H1 (cell line): Measurements from ENCODE around the gene HBS1L. TPM values are rescaled to one million over a fixed set of nuclear protein-coding genes. Genes with fewer than 3 reads are reported as not detected.

Experiments used
- CTCF ChIA-PET: fragments of 300-600 bp; sonication (Branson Sonifier 250); formaldehyde crosslinking; loops from one replicate; lab custom pipeline; 2021; ENCODE audit not compliant: partially characterized antibody; lab: Charles Lee
- POLR2A ChIA-PET: fragments of 300-600 bp; sonication (Branson Sonifier 250); formaldehyde crosslinking; loops from one replicate; lab custom pipeline; 2021; ENCODE audit warnings: inconsistent platforms; ENCODE audit not compliant: partially characterized antibody; lab: Charles Lee
- DNase-seq, 2 experiments: peaks; one replicate each; pipeline versions ENCODE4 v3.0.0 to v3.0.0-alpha.2; 2010 to 2022; ENCODE audit warnings: low spot score in 2 of 2, low read depth in 1 of 2, mixed read lengths in 1 of 2
- FAIRE-seq: peaks from 2 replicates; lab custom pipeline; 2011; peaks lifted over from hg19 to GRCh38; lab: Jason Lieb, UNC
- H2AFZ ChIP-seq: 2 replicates; pipeline ENCODE4 v1.8.1; 2012; ENCODE audit warnings: low read length, inconsistent platforms
- H2AK5ac ChIP-seq: 2 replicates; pipeline ENCODE4 v1.6.1; 2013; ENCODE audit warnings: low read depth, low read length
- H2BK120ac ChIP-seq: replicated peaks from 2 replicates; pipeline ENCODE3; 2013; ENCODE audit warnings: low read depth, low read length, inconsistent platforms
- H2BK12ac ChIP-seq: 2 replicates; pipeline ENCODE4 v1.6.1; 2013; ENCODE audit warnings: low read depth, low read length
- H2BK15ac ChIP-seq: 2 replicates; pipeline ENCODE4 v1.6.1; 2013; ENCODE audit warnings: low read length
- H2BK20ac ChIP-seq: 2 replicates; pipeline ENCODE4 v1.6.1; 2013; ENCODE audit warnings: low read length
- H2BK5ac ChIP-seq: 2 replicates; pipeline ENCODE4 v1.6.1; 2013; ENCODE audit warnings: low read depth, low read length
- H3K14ac ChIP-seq: 2 replicates; pipeline ENCODE4 v1.6.1; 2013; ENCODE audit warnings: inconsistent platforms; ENCODE audit not compliant: insufficient read length
- H3K18ac ChIP-seq: 2 replicates; pipeline ENCODE4 v1.6.1; 2013; ENCODE audit warnings: low read length; ENCODE audit errors: extremely low read depth
- H3K23ac ChIP-seq: 2 replicates; pipeline ENCODE4 v1.6.1; 2013; ENCODE audit warnings: inconsistent platforms; ENCODE audit not compliant: insufficient read length
- H3K23me2 ChIP-seq: 2 replicates; pipeline ENCODE4 v1.6.1; 2013; ENCODE audit warnings: low read depth, low read length
- H3K27ac ChIP-seq: 2 replicates; pipeline ENCODE4 v1.6.1; 2011; ENCODE audit warnings: low read depth, low read length, inconsistent platforms
- H3K27me3 ChIP-seq, 4 experiments: replicated peaks in 1 of 4; 1 replicate in 1 of 4; 2 replicates in 3 of 4; pipeline versions ENCODE4 v1.6.1 to v1.8.1; 2011 to 2013; ENCODE audit warnings: low read length in 3 of 4, mild to moderate bottlenecking in 3 of 4, inconsistent platforms in 2 of 4, mixed read lengths in 2 of 4, moderate library complexity in 1 of 4; ENCODE audit not compliant: control insufficient read depth in 3 of 4, insufficient read depth in 3 of 4; ENCODE audit errors: extremely low read depth in 1 of 4
- H3K36me3 ChIP-seq, 4 experiments: 2 replicates each; pipeline versions ENCODE4 v1.6.1 to v1.8.1; 2011 to 2013; ENCODE audit warnings: mild to moderate bottlenecking in 4 of 4, low read length in 3 of 4, moderate library complexity in 2 of 4, control low read depth in 1 of 4, inconsistent platforms in 1 of 4; ENCODE audit not compliant: insufficient read depth in 4 of 4, control insufficient read depth in 2 of 4
- H3K4ac ChIP-seq: replicated peaks from 2 replicates; pipeline ENCODE3; 2013; ENCODE audit warnings: low read length, low read depth, mixed read lengths, inconsistent platforms; ENCODE audit not compliant: insufficient read length
- H3K4me1 ChIP-seq, 4 experiments: replicated peaks in 1 of 4; 1 replicate in 1 of 4; 2 replicates in 3 of 4; pipeline versions ENCODE4 v1.6.1 to v1.8.1; 2011 to 2013; ENCODE audit warnings: low read length in 3 of 4, inconsistent platforms in 2 of 4, mixed read lengths in 1 of 4; ENCODE audit not compliant: insufficient read depth in 4 of 4, control insufficient read depth in 3 of 4
- H3K4me2 ChIP-seq, 2 experiments: 2 replicates each; pipeline versions ENCODE4 v1.6.1 to v1.8.1; 2011 to 2013; ENCODE audit warnings: low read depth in 2 of 2, low read length in 2 of 2, control low read depth in 1 of 2, inconsistent platforms in 1 of 2, mild to moderate bottlenecking in 1 of 2; ENCODE audit not compliant: insufficient read depth in 1 of 2
- H3K4me3 ChIP-seq, 4 experiments: fragments of 200-600, 300-600 bp in 1 of 4; sonication (generic), shearing (Covaris generic), sonication (Bioruptor Twin) in 1 of 4; 2 replicates each; pipeline versions ENCODE4 v1.5.1 to v1.8.1; 2011 to 2016; ENCODE audit warnings: low read length in 4 of 4, low read depth in 3 of 4, control low read depth in 2 of 4, inconsistent platforms in 2 of 4, mild to moderate bottlenecking in 2 of 4, mixed read lengths in 1 of 4, moderate library complexity in 1 of 4; ENCODE audit not compliant: insufficient read depth in 2 of 4; ENCODE audit errors: extremely low read depth in 1 of 4
- H3K56ac ChIP-seq: replicated peaks from 2 replicates; pipeline ENCODE3; 2013; ENCODE audit warnings: low read depth, mild to moderate bottlenecking, mixed read lengths, low read length, inconsistent platforms; ENCODE audit not compliant: insufficient read length
- H3K79me1 ChIP-seq: 2 replicates; pipeline ENCODE4 v1.6.1; 2013; ENCODE audit warnings: low read depth, low read length, control low read depth
- H3K79me2 ChIP-seq, 2 experiments: 2 replicates each; pipeline versions ENCODE4 v1.6.1 to v1.8.1; 2012 to 2013; ENCODE audit warnings: low read length in 2 of 2, mild to moderate bottlenecking in 2 of 2, inconsistent platforms in 1 of 2; ENCODE audit not compliant: insufficient read depth in 2 of 2, control insufficient read depth in 1 of 2
- H3K9ac ChIP-seq, 4 experiments: replicated peaks in 1 of 4; 1 replicate in 1 of 4; 2 replicates in 3 of 4; pipeline versions ENCODE4 v1.6.1 to v1.8.1; 2011 to 2013; ENCODE audit warnings: low read depth in 3 of 4, low read length in 3 of 4, control low read depth in 2 of 4, mild to moderate bottlenecking in 2 of 4, moderate library complexity in 2 of 4, inconsistent platforms in 1 of 4; ENCODE audit errors: extremely low read depth in 1 of 4
- H3K9me3 ChIP-seq, 2 experiments: 2 replicates each; pipeline versions ENCODE4 v1.6.1 to v1.8.1; 2012 to 2013; ENCODE audit warnings: mild to moderate bottlenecking in 2 of 2, moderate library complexity in 2 of 2, control low read depth in 1 of 2, inconsistent platforms in 1 of 2, low read depth in 1 of 2, low read length in 1 of 2, mixed read lengths in 1 of 2; ENCODE audit not compliant: insufficient read depth in 2 of 2
- H4K20me1 ChIP-seq, 2 experiments: replicated peaks in 1 of 2; 2 replicates each; pipeline versions ENCODE3 to v1.8.1; 2011 to 2013; ENCODE audit warnings: inconsistent platforms in 2 of 2, low read length in 2 of 2, mild to moderate bottlenecking in 1 of 2; ENCODE audit not compliant: insufficient read depth in 2 of 2, control insufficient read depth in 1 of 2
- H4K5ac ChIP-seq: 2 replicates; pipeline ENCODE4 v1.6.1; 2013; ENCODE audit warnings: low read length, low read depth, mixed read lengths, inconsistent platforms; ENCODE audit not compliant: insufficient read length
- H4K8ac ChIP-seq: 2 replicates; pipeline ENCODE4 v1.8.0; 2013; ENCODE audit warnings: mild to moderate bottlenecking, moderate library complexity, low read length, inconsistent platforms; ENCODE audit not compliant: insufficient read depth; ENCODE audit errors: extremely low read depth
- H4K91ac ChIP-seq: replicated peaks from 2 replicates; pipeline ENCODE3; 2013; ENCODE audit warnings: low read length, mixed read lengths, inconsistent platforms; ENCODE audit not compliant: insufficient read length
- CHD2 ChIP-seq: IDR thresholded peaks from 2 replicates; pipeline ENCODE4 v1.6.1; 2012; ENCODE audit warnings: low read length, improper control_type of control experiment
- GABPA ChIP-seq: IDR thresholded peaks from 2 replicates; pipeline ENCODE4 v1.6.1; 2011; ENCODE audit warnings: mild to moderate bottlenecking, low read length, moderate library complexity, borderline replicate concordance; ENCODE audit not compliant: insufficient read depth
- JUN ChIP-seq: IDR thresholded peaks from 2 replicates; pipeline ENCODE4 v1.6.1; 2011; ENCODE audit warnings: low read depth, mild to moderate bottlenecking, improper control_type of control experiment, low read length
- NANOG ChIP-seq: IDR thresholded peaks from 2 replicates; pipeline ENCODE4 v1.6.1; 2011; ENCODE audit warnings: low read length, low read depth, mild to moderate bottlenecking, inconsistent platforms; ENCODE audit not compliant: insufficient read depth, poor library complexity, severe bottlenecking
- NRF1 ChIP-seq: IDR thresholded peaks from 2 replicates; pipeline ENCODE4 v1.6.1; 2011; ENCODE audit warnings: mild to moderate bottlenecking, low read depth, low read length, improper control_type of control experiment
- RNF2 ChIP-seq: fragments of 200-900, 300-1000 bp; sonication (generic); IDR thresholded peaks from 2 replicates; pipeline ENCODE4 v1.7.1; 2016; ENCODE audit warnings: borderline replicate concordance, low read depth, mild to moderate bottlenecking, antibody characterized with exemption, low read length; ENCODE audit not compliant: poor library complexity, severe bottlenecking; ENCODE audit errors: missing control alignments
- SIRT6 ChIP-seq: IDR thresholded peaks from one replicate; pipeline ENCODE4 v1.7.1; 2012; ENCODE audit warnings: low read length, inconsistent platforms
- SP2 ChIP-seq: IDR thresholded peaks from 2 replicates; pipeline ENCODE4 v1.6.1; 2012; ENCODE audit warnings: mild to moderate bottlenecking, low read length, inconsistent platforms
- SP4 ChIP-seq: IDR thresholded peaks from 2 replicates; pipeline ENCODE4 v1.6.1; 2012; ENCODE audit warnings: low read length, inconsistent platforms
- SRF ChIP-seq: IDR thresholded peaks from 2 replicates; pipeline ENCODE4 v1.6.1; 2011; ENCODE audit warnings: mild to moderate bottlenecking, low read depth, low read length, moderate library complexity
- TAF1 ChIP-seq: IDR thresholded peaks from 2 replicates; pipeline ENCODE4 v1.6.1; 2011; ENCODE audit warnings: mild to moderate bottlenecking, low read depth, low read length
- TBP ChIP-seq: IDR thresholded peaks from 2 replicates; pipeline ENCODE4 v1.6.1; 2011; ENCODE audit warnings: low read depth, low read length, improper control_type of control experiment
- TEAD4 ChIP-seq: IDR thresholded peaks from 2 replicates; pipeline ENCODE4 v1.6.1; 2012; ENCODE audit warnings: low read depth, low read length, inconsistent platforms, mixed read lengths
- whole genome bisulfite sequencing, 2 experiments: shearing (Covaris generic) in 1 of 2; methylation state at CpG; one replicate each; pipeline versions ENCODE4 v1.1.6 to v1.1.7; 2013 to 2015; ENCODE audit warnings: low lambda C conversion rate in 2 of 2, mixed read lengths in 2 of 2, inconsistent platforms in 1 of 2, low coverage in 1 of 2, missing lambda C conversion rate in 1 of 2; ENCODE audit not compliant: insufficient replicate concordance in 2 of 2, insufficient coverage in 1 of 2, insufficient read length in 1 of 2; ENCODE audit errors: extremely low coverage in 1 of 2, missing lambda C conversion rate in 1 of 2; 5-methylcytosine and 5-hydroxymethylcytosine counted together
- polyA plus RNA-seq, 7 experiments: library from polyadenylated mRNA; depleted of rRNA in 3 of 7; stranded (reverse) in 5 of 7; unstranded in 2 of 7; fragments of >200 nt in 5 of 7; fragments of 200-250 nt in 2 of 7; gene quantifications; 1 replicate in 5 of 7; 2 replicates in 1 of 7; 4 replicates in 1 of 7; pipeline versions ENCODE4 v1.2.1 to v1.2.3, GENCODE V29; 2011 to 2013; ENCODE audit warnings: missing spikeins in 2 of 7, mixed read lengths in 2 of 7
- total RNA-seq: library from RNA; stranded (reverse); fragmentation: NEBNext Ultra II Directional; extraction: Animal tissue kit (Norgen Biotek cat#: 25700); gene quantifications from 2 replicates; pipeline ENCODE4 v1.2.1, GENCODE V29; 2021
- TF ChIP-seq, protein P1 (sequence below): IDR thresholded peaks from 2 replicates; pipeline ENCODE4 v1.6.1; 2012; ENCODE audit warnings: inconsistent platforms

Gene HBS1L
- total and polyA plus RNA-seq, 2 of the 8 experiments (the other 6 are each of a cell fraction or from before 2014, with no cell fraction given) = 28.1 to 97.1 TPM

GRCh38 chr6:135025175-135025574 lies 29.4 kb downstream of the HBS1L start:
- Histone ChIP-seq H3K36me3 (no peaks in the 10 kb centered on the region), H2BK120ac (peak overlapping the region; percentile 56), H3K79me1 (no peaks in the 10 kb centered on the region), H3K79me2 (peaks cover 0 to 4% of the 10 kb centered on the region in 2 experiments; a peak in 2 of 4 replicates), H2BK5ac (no peak overlapping the region), H3K18ac (peak overlapping the region; percentile 51; the same call in 1 of the 2 replicates), H2AK5ac (no peak overlapping the region), H3K14ac (no peak overlapping the region), H3K4me2 (peak overlapping the region in 1 of 2 experiments; percentile 6; a peak in 1 of 4 replicates), H3K4me1 (peaks cover 0 to 5% (median 2%) of the 10 kb centered on the region in 4 experiments; a peak in 3 of 7 replicates), H2BK20ac (no peak overlapping the region), H3K23me2 (no peaks in the 10 kb centered on the region), H3K23ac (no peak overlapping the region), H3K4me3 (peak overlapping the region in 1 of 4 experiments; percentile 25; a peak in 1 of 8 replicates), H2BK12ac (no peak overlapping the region), H2BK15ac (no peak overlapping the region), H3K27me3 (no peaks in the 10 kb centered on the region), H3K9ac (no peak overlapping the region), H4K8ac (no peak overlapping the region), H3K27ac (no peak overlapping the region), H3K9me3 (no peaks in the 10 kb centered on the region), H3K4ac (no peak overlapping the region), H4K20me1 (no peaks in the 10 kb centered on the region), H3K56ac (no peak overlapping the region), H2AFZ (no peak overlapping the region), H4K5ac (peak overlapping the region; percentile 2), H4K91ac (no peak overlapping the region)
- FAIRE-seq = no peak
- ChIA-PET CTCF (interaction anchor here (1.3 kb wide), 1 partner anchor 62 kb away, joined by 3 read pairs; no protein-coding TSS in a partner anchor), POLR2A (interaction anchor here (1.5 kb wide), 1 partner anchor 30 kb away, joined by 7 read pairs; the partner anchor contains the start of gene HBS1L)
- no peak for DNase-seq
- WGBS, 2 experiments = 85% methylated on average over 2 of the region's 2 CpGs; no CpG with 5 or more reads in 1 of the 2 experiments
- TF ChIP-seq GABPA (no peak), SRF (no peak), CHD2 (no peak), JUN (no peak), NRF1 (no peak), NANOG (no peak), SP2 (no peak), TEAD4 (no peak), TBP (no peak), RNF2 (no peak), SIRT6 (no peak), SP4 (no peak), TAF1 (no peak)
- TF ChIP-seq, protein P1, sequence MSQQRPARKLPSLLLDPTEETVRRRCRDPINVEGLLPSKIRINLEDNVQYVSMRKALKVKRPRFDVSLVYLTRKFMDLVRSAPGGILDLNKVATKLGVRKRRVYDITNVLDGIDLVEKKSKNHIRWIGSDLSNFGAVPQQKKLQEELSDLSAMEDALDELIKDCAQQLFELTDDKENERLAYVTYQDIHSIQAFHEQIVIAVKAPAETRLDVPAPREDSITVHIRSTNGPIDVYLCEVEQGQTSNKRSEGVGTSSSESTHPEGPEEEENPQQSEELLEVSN = no peak
